HepG2 (cell line): ENCODE results near the gene SERHL2.
"Not testable (repeated sequence)": the region's sequence is repeated elsewhere in the genome, so short reads cannot be mapped to it uniquely, and the experiment has no call there.

Experiments
- ATF3 ChIP-seq: sonication (generic); formaldehyde crosslinking; IDR thresholded peaks from 2 replicates; pipeline ENCODE4 v1.4.0; 2020; ENCODE audit warnings: missing genetic modification reagents
- CTCF ChIP-seq: sonication (generic); formaldehyde crosslinking; IDR thresholded peaks from 2 replicates; pipeline ENCODE4 v1.5.0; 2020; ENCODE audit warnings: mild to moderate bottlenecking, missing genetic modification reagents, moderate library complexity
- ESRRA ChIP-seq: sonication (generic); formaldehyde crosslinking; IDR thresholded peaks from 2 replicates; pipeline ENCODE4 v1.5.1; 2020; ENCODE audit warnings: mild to moderate bottlenecking, low read depth, missing genetic modification reagents
- GATAD2A ChIP-seq: IDR thresholded peaks from 2 replicates; pipeline ENCODE4 v1.6.1; 2016
- KLF16 ChIP-seq, 2 experiments: sonication (generic) in 1 of 2; formaldehyde crosslinking in 1 of 2; IDR thresholded peaks; 2 replicates each; pipeline versions ENCODE4 v1.6.1 to v1.8.0; 2016 to 2023; ENCODE audit warnings: missing genetic modification reagents in 2 of 2, missing compliant biosample characterization in 1 of 2
- ZBTB8A ChIP-seq: sonication (generic); formaldehyde crosslinking; IDR thresholded peaks from 2 replicates; pipeline ENCODE4 v1.4.0; 2020; ENCODE audit warnings: mild to moderate bottlenecking, low read depth, missing genetic modification reagents, borderline replicate concordance
- ZNF17 ChIP-seq: sonication (generic); formaldehyde crosslinking; IDR thresholded peaks from 2 replicates; pipeline ENCODE4 v1.5.0; 2020; ENCODE audit warnings: mild to moderate bottlenecking, missing genetic modification reagents
- ZNF513 ChIP-seq: sonication (generic); formaldehyde crosslinking; conservative IDR thresholded peaks from 2 replicates; pipeline ENCODE4 v1.5.0; 2020; ENCODE audit warnings: missing genetic modification reagents
- ZNF629 ChIP-seq: sonication (generic); formaldehyde crosslinking; conservative IDR thresholded peaks from 2 replicates; pipeline ENCODE4 v1.5.0; 2020; ENCODE audit warnings: missing genetic modification reagents

- not testable (repeated sequence) for TF ChIP-seq GATAD2A (CRISPR knock-in tag); ESRRA (CRISPR knock-in tag); ZNF629 (CRISPR knock-in tag); CTCF (CRISPR knock-in tag); ZBTB8A (CRISPR knock-in tag); KLF16 (CRISPR knock-in tag; IDR thresholded peaks at IDR 0.05); ZNF513 (CRISPR knock-in tag); ATF3 (CRISPR knock-in tag); ZNF17
Measured at GRCh38 chr22:42563943-42564342, 10.2 kb downstream of the SERHL2 start.
